GM20431 (cell line): ENCODE data around the gene CALB2.
"Not testable (repeated sequence)": the region's sequence is repeated elsewhere in the genome, so short reads cannot be mapped to it uniquely, and the experiment has no call there.

ENCODE experiments used
- in situ Hi-C: fragments of 300-500 bp; cut with MseI, MboI; formaldehyde crosslinking; loops from one replicate; pipeline ENCODE4 v1.15.0; 2020; ENCODE audit warnings: low sequenced_read_pairs; ENCODE audit not compliant: unreplicated experiment

The CALB2 gene

DNA sequence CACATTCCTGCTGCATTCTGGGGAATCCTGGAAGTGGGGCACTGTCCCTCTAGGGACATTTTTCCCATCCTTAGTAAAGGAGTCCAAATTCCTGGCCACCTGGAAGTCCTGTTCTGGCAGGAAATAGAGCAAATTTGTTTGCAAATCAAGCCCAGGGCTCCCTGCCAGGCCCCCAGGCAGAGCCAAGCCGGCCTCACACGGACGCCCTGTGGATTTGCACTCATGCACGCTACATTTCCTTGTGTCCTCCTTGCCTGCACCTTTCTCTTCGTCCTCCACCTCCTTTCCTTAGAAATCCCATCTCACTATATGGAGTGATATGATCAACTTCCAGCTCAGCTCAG lies 7.0 kb upstream of the CALB2 start:
- in situ Hi-C loops, result no loop called here

DNA sequence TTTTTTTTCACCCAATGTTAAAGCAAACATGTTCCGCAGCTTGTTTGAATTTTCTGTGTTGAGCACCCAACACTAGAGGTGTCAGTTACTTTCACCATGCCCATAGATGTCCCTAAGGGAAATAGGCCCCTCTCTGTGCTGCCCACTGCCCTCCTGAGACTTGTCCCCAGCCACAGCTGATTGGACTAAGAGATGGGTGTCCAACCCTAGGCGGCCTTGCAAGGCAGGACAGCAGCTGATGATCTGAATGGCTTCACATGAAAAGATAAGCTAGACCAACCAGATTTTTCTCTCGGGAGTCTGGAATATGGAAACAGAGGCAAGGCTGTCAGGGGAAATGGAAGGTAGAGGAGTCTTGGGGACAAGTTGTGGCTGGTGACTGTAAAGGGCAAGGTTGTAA lies 6.1 kb upstream of the CALB2 start:
- in situ Hi-C loops, result no loop called here

DNA sequence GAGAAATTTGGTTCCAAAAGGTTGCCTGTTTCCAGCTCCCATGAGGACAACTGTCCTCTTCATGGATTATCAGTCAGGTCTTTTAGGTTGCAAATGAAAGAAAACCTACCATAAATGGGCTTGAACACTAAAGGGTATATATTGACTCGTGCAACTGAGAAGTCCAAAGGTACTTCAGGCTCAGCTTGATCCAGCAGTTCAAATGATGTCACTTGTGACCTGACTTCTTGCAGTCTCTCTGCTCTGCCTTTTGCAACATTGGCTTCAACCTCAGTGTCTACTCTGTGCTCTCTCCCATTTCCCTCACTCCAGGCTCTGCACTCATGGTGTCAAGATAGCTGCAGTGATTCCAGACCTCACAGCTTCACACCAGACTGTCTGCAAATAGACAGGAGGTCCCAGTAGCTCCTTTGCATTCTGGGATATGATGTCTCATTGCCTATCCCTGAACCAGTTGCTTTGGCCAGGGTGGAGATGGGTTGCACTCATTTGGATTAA lies 5.5 kb upstream of the CALB2 start:
- in situ Hi-C loops, result no loop called here

DNA sequence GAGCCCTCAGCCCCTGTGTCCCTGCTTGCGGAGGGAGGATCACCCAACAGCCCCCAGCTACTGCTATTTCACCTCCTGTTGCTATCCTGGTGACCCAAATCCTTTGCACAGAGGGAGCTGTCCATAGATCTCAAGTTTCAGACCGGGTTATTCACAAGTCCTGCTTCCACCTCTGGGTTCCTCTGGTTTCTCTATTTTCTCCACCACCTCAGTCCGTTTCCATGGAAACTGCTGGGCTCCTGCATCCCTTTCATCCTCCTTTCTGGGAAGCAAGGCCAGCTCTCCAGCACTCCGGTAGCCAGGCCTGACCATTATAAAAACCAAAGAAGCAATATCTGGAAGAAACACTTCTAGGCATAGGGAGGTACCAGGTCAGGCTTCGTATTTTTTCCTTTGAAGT lies 4.8 kb upstream of the CALB2 start:
- in situ Hi-C loops, result no loop called here

DNA sequence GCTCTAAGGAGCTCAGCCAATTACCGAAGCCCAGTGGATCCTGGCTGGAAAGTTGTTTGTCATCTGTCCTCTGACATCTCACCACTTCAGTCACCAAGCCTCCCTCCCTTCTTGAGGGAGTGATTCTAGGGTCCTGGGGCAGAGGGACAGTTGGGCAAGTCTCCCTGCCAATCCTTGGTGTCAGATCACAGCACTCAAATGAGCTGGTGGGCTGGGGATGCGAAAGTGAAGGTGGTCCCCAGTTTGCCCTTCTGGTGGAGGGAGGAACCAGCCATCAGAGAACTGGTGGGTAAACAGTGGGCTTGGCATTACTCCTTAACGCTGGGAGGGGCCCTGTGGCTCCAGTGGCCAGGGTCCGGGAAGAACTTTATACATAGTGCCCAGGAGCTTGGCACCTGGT lies 4.4 kb upstream of the CALB2 start:
- in situ Hi-C loops, result no loop called here

DNA sequence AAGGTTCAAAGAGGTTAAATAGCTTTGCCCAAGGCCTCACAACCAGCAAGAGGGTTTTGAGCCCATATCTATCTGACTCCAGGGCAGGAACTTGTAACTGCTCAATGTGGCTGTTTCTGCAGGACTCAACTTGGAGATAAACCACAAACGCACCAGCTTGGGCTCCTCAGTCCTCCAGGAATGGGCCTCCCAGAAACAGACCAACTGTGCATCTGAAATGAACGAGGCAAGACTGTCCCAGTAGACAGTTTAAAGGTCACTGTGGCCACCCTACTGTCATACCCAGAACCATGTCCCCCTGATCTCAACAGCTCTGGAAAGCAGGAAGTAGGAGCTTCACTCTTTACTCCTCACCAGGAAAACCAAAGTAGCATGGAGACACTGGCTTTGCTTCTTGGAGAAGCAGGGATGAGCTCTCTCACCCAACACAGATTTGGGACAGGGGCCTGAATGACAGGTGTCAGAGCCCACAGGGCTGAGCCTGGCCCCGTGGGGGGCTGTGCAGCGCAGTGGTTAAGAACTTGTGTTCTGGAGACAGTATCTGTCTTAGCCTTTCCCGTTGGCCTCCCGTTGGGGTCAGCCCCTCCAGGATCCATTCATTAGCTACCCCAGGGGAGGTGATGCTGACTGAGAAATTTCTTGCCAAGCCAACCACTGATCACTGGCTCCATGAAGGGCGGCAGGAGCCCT lies 2.3 kb upstream of the CALB2 start:
- in situ Hi-C loops, result no loop called here

DNA sequence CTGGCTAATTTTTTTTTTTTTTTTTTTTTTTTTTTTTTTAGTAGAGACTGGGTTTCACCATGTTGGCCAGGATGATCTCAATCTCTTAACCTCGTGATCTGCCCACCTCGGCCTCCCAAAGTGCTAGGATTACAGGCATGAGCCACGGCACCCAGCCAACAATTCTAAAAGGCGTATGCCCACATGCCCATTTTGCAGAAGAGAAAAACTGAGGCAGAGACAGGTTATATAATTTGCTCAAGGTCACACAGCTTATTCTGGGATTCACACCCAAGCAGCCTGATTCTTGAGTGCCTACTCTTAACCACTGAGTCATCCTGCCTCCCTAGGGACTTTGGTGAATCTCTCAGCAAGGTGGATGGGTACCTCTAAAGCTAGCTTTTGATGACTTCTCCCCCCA lies 1.6 kb upstream of the CALB2 start:
- in situ Hi-C loops, result not testable (repeated sequence)

DNA sequence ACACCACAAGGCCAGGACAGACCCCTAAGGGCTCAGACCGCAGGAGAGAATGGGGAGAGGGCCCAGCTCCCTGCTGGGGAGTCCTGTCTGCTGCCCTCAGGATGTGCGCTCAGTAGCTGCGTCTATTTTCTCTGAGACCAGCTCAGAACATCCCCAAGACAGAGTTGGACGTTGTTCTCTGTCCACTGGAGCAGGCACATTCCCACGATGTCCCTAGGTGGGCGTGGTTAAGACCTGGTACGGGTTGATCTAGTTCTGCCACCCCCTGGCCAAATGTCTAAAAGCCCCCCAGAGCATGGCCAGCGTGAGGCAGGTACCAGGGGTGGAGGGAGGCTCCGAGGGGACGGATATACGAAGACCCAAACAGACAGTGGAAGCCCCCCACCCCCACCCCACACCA lies 842 bp upstream of the CALB2 start:
- in situ Hi-C loops, result no loop called here

DNA sequence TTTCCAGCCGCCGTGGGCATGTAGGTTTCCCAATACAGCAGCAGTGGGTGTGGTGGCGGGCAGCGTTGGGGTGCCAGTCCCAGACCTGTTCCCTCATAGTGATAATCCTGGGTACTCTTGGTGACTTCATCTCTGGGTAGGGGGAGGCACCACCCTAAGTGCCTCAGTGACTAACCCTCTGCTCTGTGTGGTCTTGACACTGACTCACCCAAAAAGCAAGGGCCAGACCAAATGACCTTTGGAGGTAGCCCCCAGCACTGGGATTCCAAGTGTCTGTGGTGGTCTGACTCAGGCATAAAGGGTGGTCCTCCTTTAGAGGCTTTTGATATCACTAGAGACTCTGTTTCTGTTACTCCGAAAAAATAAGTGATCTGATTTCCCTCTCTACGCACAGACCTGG lies 908 bp downstream of the CALB2 start:
- in situ Hi-C loops, result no loop called here

DNA sequence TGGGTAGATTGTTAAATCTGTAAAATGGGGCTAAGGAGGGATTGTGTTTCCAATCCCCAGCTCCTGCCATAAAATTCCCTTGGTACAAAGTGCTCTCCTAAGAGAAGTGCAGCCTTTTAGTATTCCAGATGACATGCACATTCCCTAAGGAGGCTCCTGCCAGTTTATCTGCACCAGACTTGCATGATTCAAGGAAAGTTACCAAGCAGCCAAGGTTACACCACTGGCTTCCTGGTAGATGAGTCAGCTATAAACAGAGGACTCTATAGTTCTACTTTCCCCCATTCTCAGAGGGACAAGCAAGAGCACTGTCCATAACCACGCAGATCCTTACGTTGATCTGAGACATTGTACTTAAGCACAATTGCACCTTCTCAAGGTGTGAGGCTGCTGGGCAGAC lies 1.9 kb downstream of the CALB2 start:
- in situ Hi-C loops, result no loop called here

DNA sequence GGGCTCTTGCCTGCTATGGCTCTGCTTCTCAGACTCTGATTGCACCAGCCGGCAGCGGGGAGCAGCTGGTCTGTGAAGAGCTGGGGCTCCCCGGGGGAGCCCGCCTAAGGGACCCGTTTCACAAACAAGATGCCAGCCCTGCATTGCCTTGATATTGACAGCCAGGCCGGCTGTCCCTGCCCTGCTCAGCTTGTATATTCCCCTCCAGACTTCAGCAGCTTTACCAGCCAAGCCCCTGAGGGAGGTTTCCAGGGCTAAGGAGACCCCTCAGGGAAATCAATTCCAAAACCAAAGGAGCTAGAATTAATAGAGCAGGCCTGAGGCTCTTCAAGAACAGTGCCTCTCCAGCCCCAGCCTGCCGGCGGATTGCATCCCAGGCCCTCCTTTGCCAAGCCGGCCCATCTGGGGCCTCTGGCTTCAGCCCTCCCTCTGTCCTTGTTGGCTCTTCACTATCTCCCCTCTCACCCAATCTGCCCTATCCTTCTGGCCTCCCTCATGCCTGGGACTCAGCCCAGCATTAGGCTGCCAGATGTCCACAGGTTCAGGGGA lies 5.7 kb downstream of the CALB2 start:
- in situ Hi-C loops, result no loop called here

DNA sequence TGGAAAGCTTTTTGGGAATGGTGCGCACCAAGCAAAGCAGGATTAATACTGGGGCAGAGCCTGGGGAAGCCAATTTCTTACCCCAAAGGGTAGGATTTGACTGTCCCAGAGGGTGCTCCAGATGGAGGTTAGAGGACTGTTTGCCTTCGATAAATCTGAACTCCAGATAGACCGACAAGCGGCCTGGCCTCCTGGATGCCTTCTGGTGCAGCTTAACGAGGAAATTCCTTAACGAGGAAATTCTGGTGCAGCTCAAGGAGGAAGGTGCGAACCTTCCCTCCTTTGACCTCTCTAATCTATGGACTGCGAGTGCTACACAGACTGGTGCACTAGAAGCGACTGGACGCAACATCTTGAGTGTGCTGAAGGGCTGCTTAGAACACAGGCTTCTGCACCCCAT lies 6.5 kb downstream of the CALB2 start:
- in situ Hi-C loops, result no loop called here

DNA sequence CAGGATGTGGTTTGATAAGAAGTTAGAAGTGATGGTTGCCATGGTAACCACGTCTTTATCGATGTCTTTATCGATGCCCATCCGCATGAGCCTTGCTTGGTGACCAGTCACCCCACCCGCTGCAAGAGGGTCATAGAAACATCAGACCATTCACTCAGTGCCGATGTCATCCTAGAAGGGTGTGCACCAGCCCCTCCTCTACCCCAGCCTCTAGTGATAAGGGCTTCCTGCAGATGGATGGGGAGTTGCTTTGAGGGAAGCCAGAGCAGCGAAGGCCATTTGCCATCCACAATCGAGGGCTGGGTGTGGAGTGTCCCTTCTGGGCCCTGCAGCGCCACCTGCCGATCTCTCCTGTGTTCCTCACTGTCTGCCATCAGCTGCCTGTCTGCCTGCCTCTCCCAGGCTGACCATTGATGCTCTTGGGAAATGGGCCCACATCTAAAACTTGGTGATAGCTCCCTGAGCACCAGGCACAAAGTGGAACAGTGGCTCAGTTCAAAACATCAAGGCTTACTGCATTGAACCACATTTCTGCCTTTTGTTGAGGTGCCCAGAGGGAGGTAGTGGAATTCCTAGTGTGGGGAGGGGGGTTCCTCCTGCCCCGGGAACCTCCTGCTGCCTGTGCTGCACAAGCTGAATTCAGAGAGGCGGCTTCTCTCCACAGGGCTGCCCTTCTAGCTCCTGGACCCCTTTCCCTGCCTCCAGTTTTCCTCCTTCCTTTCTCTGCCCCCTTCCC lies 8.9 kb downstream of the CALB2 start:
- in situ Hi-C loops, result no loop called here

DNA sequence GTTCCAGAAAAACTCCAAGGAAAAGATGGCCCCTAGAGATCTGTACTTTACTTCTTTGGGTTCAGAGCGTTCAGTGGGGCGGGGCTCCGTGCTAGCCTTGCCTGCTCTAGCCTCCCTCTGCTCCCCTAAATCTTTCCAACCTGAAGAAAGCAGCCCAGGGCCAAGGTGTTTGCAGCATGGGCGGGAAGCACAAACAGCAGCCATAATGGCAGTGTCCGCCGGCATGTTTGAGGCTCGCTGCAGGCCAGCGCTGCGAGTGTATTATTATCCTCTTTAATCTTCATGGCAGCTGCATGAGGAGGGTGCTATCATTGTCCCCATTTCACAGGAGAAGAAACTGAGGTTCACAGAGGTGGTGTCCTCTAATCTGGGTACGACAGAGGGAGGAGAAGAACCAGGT lies 10.4 kb downstream of the CALB2 start:
- in situ Hi-C loops, result no loop called here

DNA sequence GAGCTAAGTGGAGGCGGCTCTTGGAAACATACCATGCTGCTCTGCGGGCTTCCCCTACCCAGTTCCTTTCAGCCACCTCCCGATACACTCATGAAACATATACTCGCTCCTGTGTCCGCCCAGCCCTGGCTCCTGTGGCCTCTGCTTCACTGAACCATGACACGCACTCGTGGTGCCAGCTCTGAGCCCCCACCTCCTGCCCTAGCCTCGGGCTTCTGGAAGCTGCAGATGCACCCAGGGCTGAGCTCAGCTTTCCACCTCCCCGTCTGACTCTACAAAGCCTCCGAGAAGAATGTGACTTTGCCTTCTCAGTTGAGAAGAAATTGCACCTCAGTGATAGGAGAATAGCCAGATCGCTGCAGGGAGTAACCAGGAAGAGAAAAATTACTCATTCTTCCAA lies 11.0 kb downstream of the CALB2 start:
- in situ Hi-C loops, result no loop called here

DNA sequence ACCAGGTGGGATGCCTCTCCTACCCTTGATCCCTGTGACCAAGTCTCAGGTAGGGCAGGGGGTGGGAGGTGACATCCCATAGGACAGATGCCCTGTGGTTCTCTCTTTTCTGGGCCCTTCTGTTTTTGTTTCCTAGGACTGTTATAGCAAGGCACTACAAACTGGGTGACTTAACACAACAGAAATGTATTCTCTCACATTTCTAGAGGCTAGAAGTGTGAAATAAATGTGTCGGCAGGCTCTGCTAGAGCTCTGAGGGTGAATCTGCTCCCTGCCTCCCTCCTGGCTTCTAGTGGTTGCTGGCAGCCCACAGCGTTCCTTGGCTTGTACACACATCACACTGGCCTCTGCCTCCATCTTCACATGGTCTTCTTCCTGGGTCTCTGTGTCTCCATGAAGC lies 12.7 kb downstream of the CALB2 start:
- in situ Hi-C loops, result no loop called here

DNA sequence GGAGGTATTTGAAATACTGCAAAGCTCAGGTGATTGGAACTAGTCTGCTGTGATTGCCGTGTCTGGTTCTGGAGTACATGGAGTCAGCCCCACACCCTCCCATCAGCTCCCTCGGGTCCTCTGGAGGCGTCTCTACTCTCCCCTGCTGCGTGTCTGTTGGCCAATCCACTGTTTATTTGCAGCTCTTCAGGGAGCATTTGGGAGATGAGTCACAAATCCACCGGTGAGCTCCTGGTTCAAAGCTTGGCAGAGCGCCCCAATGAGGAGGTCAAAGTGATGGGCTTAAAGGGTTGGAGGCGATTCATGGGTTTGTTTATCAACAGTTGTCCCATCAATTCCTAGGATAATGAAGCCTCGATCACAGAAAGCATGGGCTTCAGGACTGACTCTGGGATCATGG lies 14.6 kb downstream of the CALB2 start:
- in situ Hi-C loops, result no loop called here

DNA sequence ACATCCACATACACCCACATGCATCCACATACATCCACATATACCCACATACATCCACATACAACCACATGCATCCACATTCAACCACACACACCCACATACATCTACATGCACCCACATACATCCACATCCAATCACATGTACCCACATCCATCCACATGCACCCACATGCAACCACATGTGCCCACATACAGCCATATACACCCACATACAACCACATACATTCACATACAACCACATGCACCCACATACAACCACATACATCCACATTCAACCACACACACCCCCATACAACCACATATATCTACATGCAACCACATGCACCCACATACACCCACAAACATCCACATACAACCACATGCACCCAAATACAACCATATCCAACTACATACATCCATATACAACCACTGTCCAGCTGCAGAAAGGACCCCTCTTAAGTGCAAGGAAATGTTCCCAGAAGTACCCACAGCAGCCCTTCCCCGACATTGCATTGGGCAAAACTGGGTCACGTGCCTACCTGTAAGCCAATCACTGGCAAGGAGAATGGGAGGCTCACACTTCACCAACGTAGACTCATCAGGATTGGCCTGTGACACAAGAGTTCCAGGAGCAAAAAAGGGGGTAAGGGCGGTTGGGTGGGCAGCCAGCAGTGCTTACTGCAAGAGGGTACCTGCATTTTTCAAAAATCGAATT lies 18.1 kb downstream of the CALB2 start:
- in situ Hi-C loops, result no loop called here

DNA sequence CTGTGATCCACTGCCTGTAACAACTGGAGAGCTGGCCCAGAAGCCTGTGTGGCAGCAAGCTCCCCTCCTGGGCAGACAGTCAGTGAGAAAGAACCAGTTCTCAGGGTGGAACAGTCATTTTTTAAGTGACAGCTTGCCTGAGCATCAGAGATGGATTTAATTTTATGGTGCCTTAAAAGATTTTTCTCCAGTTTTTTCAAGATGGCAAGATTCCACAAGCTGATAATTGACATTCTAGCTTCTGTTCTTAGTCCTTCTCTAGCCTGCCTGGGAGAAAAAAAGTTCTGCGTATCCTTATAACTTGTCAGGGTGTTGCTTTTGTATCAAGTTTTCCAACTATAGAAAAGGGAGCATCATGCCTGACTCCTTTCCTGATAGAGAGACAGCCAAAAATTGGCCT lies 21.2 kb downstream of the CALB2 start:
- in situ Hi-C loops, result no loop called here

DNA sequence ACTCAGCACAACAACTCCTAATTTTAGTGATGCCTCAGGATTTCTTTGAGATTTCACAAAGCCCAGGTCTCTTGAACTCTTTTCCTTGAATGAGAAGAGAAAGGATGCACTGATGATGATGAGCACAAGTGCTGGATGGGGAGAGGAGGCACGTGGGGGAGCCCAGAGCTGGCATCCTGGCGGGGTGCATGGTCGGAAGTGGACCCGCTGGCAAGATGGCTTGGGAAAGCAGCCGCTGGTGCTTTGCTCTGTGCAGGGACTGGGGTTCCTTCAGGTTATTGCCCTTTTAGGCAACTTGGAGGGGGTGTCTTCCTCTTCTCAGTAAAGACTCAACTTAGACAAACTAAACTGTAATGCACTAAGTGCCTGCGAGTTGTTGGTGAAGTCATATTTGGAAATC lies 22.3 kb downstream of the CALB2 start:
- in situ Hi-C loops, result no loop called here
